ENCODE measurements around the gene MACROD2.

MACROD2 gene

DNA sequence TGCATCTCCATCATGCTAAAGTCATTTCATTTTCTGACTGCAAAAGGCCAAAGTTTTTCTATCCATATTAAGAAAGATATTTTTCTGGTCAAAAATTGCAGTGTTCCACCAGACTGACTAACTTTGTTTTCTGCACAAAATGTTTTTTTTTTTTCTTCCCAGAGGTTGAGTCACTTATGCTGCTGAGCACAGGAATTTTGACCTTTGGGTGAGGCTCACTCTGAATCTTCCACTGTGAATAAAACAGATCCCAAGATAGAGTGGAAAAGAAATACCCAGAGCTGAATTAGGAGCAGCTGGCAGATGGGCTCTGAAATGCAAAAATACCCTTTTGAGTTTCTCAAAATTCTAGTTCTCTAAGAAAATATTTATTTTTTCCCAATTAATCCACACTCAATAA lies 1581.1 kb downstream of the MACROD2 start (continued):
- TF ChIP-seq, protein P1, sequence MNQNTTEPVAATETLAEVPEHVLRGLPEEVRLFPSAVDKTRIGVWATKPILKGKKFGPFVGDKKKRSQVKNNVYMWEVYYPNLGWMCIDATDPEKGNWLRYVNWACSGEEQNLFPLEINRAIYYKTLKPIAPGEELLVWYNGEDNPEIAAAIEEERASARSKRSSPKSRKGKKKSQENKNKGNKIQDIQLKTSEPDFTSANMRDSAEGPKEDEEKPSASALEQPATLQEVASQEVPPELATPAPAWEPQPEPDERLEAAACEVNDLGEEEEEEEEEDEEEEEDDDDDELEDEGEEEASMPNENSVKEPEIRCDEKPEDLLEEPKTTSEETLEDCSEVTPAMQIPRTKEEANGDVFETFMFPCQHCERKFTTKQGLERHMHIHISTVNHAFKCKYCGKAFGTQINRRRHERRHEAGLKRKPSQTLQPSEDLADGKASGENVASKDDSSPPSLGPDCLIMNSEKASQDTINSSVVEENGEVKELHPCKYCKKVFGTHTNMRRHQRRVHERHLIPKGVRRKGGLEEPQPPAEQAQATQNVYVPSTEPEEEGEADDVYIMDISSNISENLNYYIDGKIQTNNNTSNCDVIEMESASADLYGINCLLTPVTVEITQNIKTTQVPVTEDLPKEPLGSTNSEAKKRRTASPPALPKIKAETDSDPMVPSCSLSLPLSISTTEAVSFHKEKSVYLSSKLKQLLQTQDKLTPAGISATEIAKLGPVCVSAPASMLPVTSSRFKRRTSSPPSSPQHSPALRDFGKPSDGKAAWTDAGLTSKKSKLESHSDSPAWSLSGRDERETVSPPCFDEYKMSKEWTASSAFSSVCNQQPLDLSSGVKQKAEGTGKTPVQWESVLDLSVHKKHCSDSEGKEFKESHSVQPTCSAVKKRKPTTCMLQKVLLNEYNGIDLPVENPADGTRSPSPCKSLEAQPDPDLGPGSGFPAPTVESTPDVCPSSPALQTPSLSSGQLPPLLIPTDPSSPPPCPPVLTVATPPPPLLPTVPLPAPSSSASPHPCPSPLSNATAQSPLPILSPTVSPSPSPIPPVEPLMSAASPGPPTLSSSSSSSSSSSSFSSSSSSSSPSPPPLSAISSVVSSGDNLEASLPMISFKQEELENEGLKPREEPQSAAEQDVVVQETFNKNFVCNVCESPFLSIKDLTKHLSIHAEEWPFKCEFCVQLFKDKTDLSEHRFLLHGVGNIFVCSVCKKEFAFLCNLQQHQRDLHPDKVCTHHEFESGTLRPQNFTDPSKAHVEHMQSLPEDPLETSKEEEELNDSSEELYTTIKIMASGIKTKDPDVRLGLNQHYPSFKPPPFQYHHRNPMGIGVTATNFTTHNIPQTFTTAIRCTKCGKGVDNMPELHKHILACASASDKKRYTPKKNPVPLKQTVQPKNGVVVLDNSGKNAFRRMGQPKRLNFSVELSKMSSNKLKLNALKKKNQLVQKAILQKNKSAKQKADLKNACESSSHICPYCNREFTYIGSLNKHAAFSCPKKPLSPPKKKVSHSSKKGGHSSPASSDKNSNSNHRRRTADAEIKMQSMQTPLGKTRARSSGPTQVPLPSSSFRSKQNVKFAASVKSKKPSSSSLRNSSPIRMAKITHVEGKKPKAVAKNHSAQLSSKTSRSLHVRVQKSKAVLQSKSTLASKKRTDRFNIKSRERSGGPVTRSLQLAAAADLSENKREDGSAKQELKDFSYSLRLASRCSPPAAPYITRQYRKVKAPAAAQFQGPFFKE (tag by site-specific recombination; IDR thresholded peaks at IDR 0.05; ENCODE audit: borderline replicate concordance) = no peak

DNA sequence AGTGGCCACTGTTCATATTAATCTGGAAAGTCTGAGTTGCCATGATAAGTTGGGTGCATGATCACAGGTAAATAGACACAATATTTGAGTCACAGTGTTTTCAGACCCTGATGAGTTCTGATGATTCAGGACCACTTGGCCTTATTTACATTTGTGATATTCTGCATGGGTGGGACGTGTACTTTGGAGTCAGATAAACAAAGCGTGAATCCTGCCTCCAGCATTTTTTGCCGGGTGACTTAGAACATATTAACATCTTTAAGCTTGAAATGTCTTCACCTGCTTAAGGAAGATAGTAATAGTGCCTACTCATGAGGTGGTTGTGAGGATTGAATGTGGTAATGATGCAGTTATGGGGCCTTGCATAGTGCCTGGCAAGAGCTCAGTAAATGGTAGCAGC lies 1582.8 kb downstream of the MACROD2 start:
- Histone ChIP-seq H3K4me1 (ENCODE audit: control insufficient read depth, insufficient read depth, low read length) (no peaks in the 10 kb centered on the region), H3K27ac (ENCODE audit: extremely low read depth, low read depth, low read length) (no peak overlapping the region), H3K4me3 (ENCODE audit: low read depth, low read length) (no peak overlapping the region), H3K36me3 (ENCODE audit: control insufficient read depth in 2 of 2, insufficient read depth in 1 of 2, low read length in 2 of 2) (no peaks in the 10 kb centered on the region), H3K9me3 (ENCODE audit: control insufficient read depth, insufficient read depth, low read depth, low read length) (no peaks in the 10 kb centered on the region)
- ChIA-PET POLR2A (no interaction called here), CTCF (no interaction called here)
- no peak for TF ChIP-seq ZNF791 (tag by site-specific recombination; IDR thresholded peaks at IDR 0.05)
- TF ChIP-seq GLIS1 (tag by site-specific recombination; IDR thresholded peaks at IDR 0.05) = no peak
- TF ChIP-seq ZNF664 (tag by site-specific recombination; IDR thresholded peaks at IDR 0.05) = no peak
- TF ChIP-seq HOXA7 (CRISPR knock-in tag; IDR thresholded peaks at IDR 0.05; ENCODE audit: borderline replicate concordance) = no peak
- TF ChIP-seq ZNF146 (tag by site-specific recombination; IDR thresholded peaks at IDR 0.05) = no peak
- no peak for TF ChIP-seq ZSCAN23 (tag by site-specific recombination; IDR thresholded peaks at IDR 0.05)
- TF ChIP-seq, protein P2, sequence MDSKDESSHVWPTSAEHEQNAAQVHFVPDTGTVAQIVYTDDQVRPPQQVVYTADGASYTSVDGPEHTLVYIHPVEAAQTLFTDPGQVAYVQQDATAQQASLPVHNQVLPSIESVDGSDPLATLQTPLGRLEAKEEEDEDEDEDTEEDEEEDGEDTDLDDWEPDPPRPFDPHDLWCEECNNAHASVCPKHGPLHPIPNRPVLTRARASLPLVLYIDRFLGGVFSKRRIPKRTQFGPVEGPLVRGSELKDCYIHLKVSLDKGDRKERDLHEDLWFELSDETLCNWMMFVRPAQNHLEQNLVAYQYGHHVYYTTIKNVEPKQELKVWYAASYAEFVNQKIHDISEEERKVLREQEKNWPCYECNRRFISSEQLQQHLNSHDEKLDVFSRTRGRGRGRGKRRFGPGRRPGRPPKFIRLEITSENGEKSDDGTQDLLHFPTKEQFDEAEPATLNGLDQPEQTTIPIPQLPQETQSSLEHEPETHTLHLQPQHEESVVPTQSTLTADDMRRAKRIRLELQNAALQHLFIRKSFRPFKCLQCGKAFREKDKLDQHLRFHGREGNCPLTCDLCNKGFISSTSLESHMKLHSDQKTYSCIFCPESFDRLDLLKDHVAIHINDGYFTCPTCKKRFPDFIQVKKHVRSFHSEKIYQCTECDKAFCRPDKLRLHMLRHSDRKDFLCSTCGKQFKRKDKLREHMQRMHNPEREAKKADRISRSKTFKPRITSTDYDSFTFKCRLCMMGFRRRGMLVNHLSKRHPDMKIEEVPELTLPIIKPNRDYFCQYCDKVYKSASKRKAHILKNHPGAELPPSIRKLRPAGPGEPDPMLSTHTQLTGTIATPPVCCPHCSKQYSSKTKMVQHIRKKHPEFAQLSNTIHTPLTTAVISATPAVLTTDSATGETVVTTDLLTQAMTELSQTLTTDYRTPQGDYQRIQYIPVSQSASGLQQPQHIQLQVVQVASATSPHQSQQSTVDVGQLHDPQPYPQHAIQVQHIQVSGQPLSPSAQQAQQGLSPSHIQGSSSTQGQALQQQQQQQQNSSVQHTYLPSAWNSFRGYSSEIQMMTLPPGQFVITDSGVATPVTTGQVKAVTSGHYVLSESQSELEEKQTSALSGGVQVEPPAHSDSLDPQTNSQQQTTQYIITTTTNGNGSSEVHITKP (tag by site-specific recombination; IDR thresholded peaks at IDR 0.05) = no peak
- TF ChIP-seq, protein P3, sequence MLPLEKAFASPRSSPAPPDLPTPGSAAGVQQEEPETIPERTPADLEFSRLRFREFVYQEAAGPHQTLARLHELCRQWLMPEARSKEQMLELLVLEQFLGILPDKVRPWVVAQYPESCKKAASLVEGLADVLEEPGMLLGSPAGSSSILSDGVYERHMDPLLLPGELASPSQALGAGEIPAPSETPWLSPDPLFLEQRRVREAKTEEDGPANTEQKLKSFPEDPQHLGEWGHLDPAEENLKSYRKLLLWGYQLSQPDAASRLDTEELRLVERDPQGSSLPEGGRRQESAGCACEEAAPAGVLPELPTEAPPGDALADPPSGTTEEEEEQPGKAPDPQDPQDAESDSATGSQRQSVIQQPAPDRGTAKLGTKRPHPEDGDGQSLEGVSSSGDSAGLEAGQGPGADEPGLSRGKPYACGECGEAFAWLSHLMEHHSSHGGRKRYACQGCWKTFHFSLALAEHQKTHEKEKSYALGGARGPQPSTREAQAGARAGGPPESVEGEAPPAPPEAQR (tag by site-specific recombination; IDR thresholded peaks at IDR 0.05) = no peak
- TF ChIP-seq SALL2 (tag by site-specific recombination; IDR thresholded peaks at IDR 0.05; ENCODE audit: borderline replicate concordance) = no peak
- no peak for TF ChIP-seq ZNF350 (tag by site-specific recombination; IDR thresholded peaks at IDR 0.05)
- TF ChIP-seq SCRT2 (tag by site-specific recombination; IDR thresholded peaks at IDR 0.05) = no peak
- TF ChIP-seq, protein P4, sequence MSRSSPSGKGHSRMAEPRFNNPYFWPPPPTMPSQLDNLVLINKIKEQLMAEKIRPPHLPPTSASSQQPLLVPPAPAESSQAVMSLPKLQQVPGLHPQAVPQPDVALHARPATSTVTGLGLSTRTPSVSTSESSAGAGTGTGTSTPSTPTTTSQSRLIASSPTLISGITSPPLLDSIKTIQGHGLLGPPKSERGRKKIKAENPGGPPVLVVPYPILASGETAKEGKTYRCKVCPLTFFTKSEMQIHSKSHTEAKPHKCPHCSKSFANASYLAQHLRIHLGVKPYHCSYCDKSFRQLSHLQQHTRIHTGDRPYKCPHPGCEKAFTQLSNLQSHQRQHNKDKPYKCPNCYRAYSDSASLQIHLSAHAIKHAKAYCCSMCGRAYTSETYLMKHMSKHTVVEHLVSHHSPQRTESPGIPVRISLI (tag by site-specific recombination; IDR thresholded peaks at IDR 0.05) = no peak
- TF ChIP-seq ZNF248 (tag by site-specific recombination; IDR thresholded peaks at IDR 0.05) = no peak
- TF ChIP-seq, protein P5, sequence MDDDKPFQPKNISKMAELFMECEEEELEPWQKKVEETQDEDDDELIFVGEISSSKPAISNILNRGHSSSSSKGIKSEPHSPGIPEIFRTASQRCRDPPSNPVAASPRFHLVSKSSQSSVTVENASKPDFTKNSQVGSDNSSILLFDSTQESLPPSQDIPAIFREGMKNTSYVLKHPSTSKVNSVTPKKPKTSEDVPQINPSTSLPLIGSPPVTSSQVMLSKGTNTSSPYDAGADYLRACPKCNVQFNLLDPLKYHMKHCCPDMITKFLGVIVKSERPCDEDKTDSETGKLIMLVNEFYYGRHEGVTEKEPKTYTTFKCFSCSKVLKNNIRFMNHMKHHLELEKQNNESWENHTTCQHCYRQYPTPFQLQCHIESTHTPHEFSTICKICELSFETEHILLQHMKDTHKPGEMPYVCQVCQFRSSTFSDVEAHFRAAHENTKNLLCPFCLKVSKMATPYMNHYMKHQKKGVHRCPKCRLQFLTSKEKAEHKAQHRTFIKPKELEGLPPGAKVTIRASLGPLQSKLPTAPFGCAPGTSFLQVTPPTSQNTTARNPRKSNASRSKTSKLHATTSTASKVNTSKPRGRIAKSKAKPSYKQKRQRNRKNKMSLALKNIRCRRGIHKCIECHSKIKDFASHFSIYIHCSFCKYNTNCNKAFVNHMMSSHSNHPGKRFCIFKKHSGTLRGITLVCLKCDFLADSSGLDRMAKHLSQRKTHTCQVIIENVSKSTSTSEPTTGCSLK (tag by site-specific recombination; IDR thresholded peaks at IDR 0.05) = no peak
- no peak for TF ChIP-seq ZNF140 (tag by site-specific recombination; IDR thresholded peaks at IDR 0.05)
- TF ChIP-seq ZNF830 (tag by site-specific recombination; IDR thresholded peaks at IDR 0.05; ENCODE audit: low read depth) = no peak
- TF ChIP-seq OVOL3 (tag by site-specific recombination; IDR thresholded peaks at IDR 0.05) = no peak
- TF ChIP-seq ZNF211 (tag by site-specific recombination; IDR thresholded peaks at IDR 0.05; ENCODE audit: low read depth) = no peak
- TF ChIP-seq, protein P6, sequence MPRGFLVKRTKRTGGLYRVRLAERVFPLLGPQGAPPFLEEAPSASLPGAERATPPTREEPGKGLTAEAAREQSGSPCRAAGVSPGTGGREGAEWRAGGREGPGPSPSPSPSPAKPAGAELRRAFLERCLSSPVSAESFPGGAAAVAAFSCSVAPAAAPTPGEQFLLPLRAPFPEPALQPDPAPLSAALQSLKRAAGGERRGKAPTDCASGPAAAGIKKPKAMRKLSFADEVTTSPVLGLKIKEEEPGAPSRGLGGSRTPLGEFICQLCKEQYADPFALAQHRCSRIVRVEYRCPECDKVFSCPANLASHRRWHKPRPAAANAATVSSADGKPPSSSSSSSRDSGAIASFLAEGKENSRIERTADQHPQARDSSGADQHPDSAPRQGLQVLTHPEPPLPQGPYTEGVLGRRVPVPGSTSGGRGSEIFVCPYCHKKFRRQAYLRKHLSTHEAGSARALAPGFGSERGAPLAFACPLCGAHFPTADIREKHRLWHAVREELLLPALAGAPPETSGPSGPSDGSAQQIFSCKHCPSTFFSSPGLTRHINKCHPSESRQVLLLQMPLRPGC (tag by site-specific recombination; IDR thresholded peaks at IDR 0.05) = no peak
